ENCODE measurements around the gene AK8.

DNA sequence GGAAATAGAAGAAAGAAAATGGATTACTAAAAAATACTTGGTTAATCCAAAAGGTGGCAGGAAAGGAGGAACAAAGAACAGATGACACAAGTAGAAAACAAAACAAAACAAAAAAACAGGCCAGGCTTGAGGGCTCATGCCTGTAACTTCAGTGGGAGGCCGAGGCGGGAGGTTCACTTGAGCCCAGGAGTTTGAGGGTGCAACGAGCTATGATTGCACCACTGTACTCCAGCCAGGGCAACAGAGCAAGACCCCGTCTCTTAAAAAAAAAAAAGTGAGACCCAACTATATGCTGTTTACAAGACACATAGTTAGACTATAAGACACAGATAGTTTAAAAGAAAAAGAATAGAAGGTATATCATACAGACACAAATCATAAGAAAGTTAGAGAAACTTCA is 59.5 kb downstream of the AK8 start:
- TF ChIP-seq POLR2A (IDR thresholded peaks at IDR 0.05), result no peak
- TF ChIP-seq, protein P1, sequence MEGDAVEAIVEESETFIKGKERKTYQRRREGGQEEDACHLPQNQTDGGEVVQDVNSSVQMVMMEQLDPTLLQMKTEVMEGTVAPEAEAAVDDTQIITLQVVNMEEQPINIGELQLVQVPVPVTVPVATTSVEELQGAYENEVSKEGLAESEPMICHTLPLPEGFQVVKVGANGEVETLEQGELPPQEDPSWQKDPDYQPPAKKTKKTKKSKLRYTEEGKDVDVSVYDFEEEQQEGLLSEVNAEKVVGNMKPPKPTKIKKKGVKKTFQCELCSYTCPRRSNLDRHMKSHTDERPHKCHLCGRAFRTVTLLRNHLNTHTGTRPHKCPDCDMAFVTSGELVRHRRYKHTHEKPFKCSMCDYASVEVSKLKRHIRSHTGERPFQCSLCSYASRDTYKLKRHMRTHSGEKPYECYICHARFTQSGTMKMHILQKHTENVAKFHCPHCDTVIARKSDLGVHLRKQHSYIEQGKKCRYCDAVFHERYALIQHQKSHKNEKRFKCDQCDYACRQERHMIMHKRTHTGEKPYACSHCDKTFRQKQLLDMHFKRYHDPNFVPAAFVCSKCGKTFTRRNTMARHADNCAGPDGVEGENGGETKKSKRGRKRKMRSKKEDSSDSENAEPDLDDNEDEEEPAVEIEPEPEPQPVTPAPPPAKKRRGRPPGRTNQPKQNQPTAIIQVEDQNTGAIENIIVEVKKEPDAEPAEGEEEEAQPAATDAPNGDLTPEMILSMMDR (IDR thresholded peaks at IDR 0.05), result no peak
